BJ (cell line): ENCODE measurements around the gene YIF1B. TPM values are rescaled to one million over a fixed set of nuclear protein-coding genes. Genes with fewer than 3 reads are reported as not detected.
"Not testable (repeated sequence)": the region's sequence is repeated elsewhere in the genome, so short reads cannot be mapped to it uniquely, and the experiment has no call there.

Source experiments
- CTCF ChIA-PET: fragments of 350-600 bp; formaldehyde crosslinking; extraction: SDS; loops from one replicate; lab custom pipeline; 2021; ENCODE audit warnings: antibody characterized with exemption, inconsistent platforms; lab: Yijun Ruan, JAX
- POLR2A ChIA-PET: fragments of 300-600 bp; sonication (Branson Sonifier 250); formaldehyde crosslinking; extraction: SDS; loops from one replicate; lab custom pipeline; 2021; ENCODE audit warnings: antibody characterized with exemption; lab: Charles Lee
- DNase-seq: peaks from one replicate; pipeline ENCODE4 v3.0.0-alpha.2; 2011; ENCODE audit warnings: low read depth
- H3K27me3 ChIP-seq: 2 replicates; pipeline ENCODE4 v1.6.0; 2011; ENCODE audit warnings: low read length; ENCODE audit not compliant: control insufficient read depth, insufficient read depth
- H3K36me3 ChIP-seq: 2 replicates; pipeline ENCODE4 v1.5.1; 2011; ENCODE audit warnings: low read length; ENCODE audit not compliant: control insufficient read depth, insufficient read depth
- H3K4me3 ChIP-seq: 2 replicates; pipeline ENCODE4 v1.5.1; 2011; ENCODE audit warnings: low read depth, mild to moderate bottlenecking, control low read depth, low read length
- CTCF ChIP-seq: IDR thresholded peaks from 2 replicates; pipeline ENCODE4 v1.5.1; 2011; ENCODE audit warnings: low read depth, mild to moderate bottlenecking, control low read depth, inconsistent platforms, low read length, moderate library complexity; ENCODE audit not compliant: insufficient read depth
- polyA plus RNA-seq: library from polyadenylated mRNA; depleted of rRNA; stranded (reverse); fragments of >200 nt; gene quantifications from 2 replicates; pipeline ENCODE4 v1.2.3, GENCODE V29; 2011

YIF1B gene
- polyA plus RNA-seq, 1 experiment: 211 TPM

DNA sequence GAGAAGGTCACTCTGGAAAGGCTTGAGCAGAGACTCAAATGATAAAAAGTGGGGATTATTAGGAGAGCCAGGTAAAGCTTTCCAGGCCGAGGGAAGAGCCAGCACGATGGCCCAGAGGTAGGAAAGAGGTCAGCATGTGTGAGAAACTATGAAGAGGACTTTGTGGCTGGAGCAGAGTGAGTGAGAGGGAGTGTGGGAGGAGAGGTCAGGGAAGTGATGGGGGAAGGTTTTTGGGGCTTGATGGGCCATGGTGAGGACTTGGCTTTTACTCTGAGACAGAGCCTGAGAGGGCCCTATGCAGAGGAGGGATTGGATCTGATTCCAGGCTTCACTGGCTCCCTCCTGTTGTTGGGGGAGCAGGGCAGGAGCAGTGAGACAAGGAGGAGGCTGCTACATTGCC, 25.2 kb upstream of the YIF1B start:
- no peaks in the 10 kb centered on the region for H3K27me3 ChIP-seq
- no peak for TF ChIP-seq CTCF
- H3K4me3 ChIP-seq: no peak overlapping the region
- no peak for DNase-seq
- H3K36me3 ChIP-seq: no peaks in the 10 kb centered on the region
- ChIA-PET CTCF (no interaction called here), POLR2A (no interaction called here)

DNA sequence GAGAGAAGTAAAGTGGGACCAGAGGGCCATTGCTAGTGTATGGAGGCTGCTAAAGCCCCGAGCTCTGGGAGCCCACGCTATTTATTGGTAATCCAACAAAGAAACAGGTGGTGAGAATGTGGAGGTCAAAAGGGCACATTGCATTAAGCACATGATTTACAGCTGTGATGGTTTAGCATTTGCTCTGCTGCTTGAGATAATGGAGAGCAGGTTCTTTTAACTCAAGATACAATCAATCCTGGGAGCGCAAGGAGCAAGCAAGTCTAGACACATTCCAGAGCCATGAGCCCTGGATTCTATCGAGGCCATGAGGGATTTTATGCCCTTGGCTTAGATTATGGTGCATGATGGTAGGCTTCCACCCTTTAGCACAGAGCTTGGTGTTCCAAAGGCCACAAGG, 23.3 kb upstream of the YIF1B start:
- H3K27me3 ChIP-seq, H3K4me3 ChIP-seq, DNase-seq, POLR2A ChIA-PET, H3K36me3 ChIP-seq: not testable (repeated sequence)
- CTCF ChIA-PET: interaction anchor here (1.9 to 2.4 kb wide), 2 partner anchors 35 to 105 kb away, joined by 4 to 7 read pairs; partner anchors contain the start of gene PSMD8

DNA sequence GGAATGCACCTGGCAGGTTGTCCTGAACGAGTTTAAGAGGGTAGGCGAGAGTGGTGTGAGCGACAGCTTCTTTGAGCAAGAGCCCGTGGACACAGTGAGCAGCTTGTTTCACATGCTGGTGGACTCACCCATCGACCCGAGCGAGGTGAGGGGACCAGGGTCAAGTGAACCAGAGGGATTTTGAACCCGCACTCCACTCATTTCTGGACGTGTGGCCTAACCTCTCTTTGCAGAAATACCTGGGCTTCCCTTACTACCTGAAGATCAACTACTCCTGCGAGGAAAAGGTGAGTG, 21.6 kb upstream of the YIF1B start:
- DNase-seq: no peak
- Histone ChIP-seq H3K4me3 (peak overlapping the region; percentile 76), H3K27me3 (no peaks in the 10 kb centered on the region), H3K36me3 (no peaks in the 10 kb centered on the region)
- TF ChIP-seq CTCF: no peak
- CTCF ChIA-PET: interaction anchor here (0.9 kb wide), 1 partner anchor 87 kb away, joined by 3 read pairs; no protein-coding TSS in a partner anchor
- POLR2A ChIA-PET: no interaction called here

GRCh38 chr19:38336638-38337359, 21.1 kb upstream of the YIF1B start:
- DNase-seq: peak; percentile 55
- TF ChIP-seq CTCF: no peak
- ChIA-PET CTCF (interaction anchor here (0.9 to 6.4 kb wide), 8 partner anchors 14 to 102 kb away, joined by 3 to 63 read pairs (median 5); partner anchors contain the start of genes GGN and PSMD8), POLR2A (no interaction called here)
- Histone ChIP-seq H3K27me3 (no peaks in the 10 kb centered on the region), H3K4me3 (peak overlapping the region; percentile 76), H3K36me3 (no peaks in the 10 kb centered on the region)

- Histone ChIP-seq H3K27me3 (no peaks in the 10 kb centered on the region), H3K4me3 (peak overlapping the region; percentile 76), H3K36me3 (no peaks in the 10 kb centered on the region)
- POLR2A ChIA-PET: interaction anchor here (0.6 kb wide), 1 partner anchor 595 kb away, joined by 5 read pairs; no protein-coding TSS in a partner anchor
- TF ChIP-seq CTCF: no peak
- CTCF ChIA-PET: interaction anchor here (0.6 to 6.4 kb wide), 21 partner anchors 14 to 439 kb away, joined by 3 to 63 read pairs (median 4); partner anchors contain the start of genes GGN and PSMD8
- DNase-seq: peak; percentile 80
These were observed 20.3 kb upstream of the YIF1B start for GRCh38 chr19:38335949-38336637.
